Liver (tissue), 9 donors: ENCODE data around the gene THBD. TPM values are rescaled to one million over a fixed set of nuclear protein-coding genes. Genes with fewer than 3 reads are reported as not detected.

ENCODE experiments used
- DNase-seq: peaks from one replicate; pipeline ENCODE4 v3.0.0-alpha.2; 2017; ENCODE audit warnings: low spot score
- H3K27ac ChIP-seq, 2 donors: one replicate each; pipeline ENCODE4 v1.7.0; 2013; ENCODE audit warnings: inconsistent platforms in 2 of 2, low read length in 2 of 2, control low read depth in 1 of 2, low read depth in 1 of 2, mild to moderate bottlenecking in 1 of 2
- H3K27me3 ChIP-seq, 4 donors: one replicate each; pipeline versions ENCODE4 v1.6.1 to v1.7.0; 2013; ENCODE audit warnings: low read length in 3 of 4, inconsistent platforms in 1 of 4, mild to moderate bottlenecking in 1 of 4, moderate library complexity in 1 of 4; ENCODE audit not compliant: control insufficient read depth in 4 of 4, insufficient read depth in 4 of 4
- H3K36me3 ChIP-seq, 4 donors: one replicate each; pipeline versions ENCODE4 v1.6.1 to v1.7.0; 2013; ENCODE audit warnings: low read length in 3 of 4, mild to moderate bottlenecking in 3 of 4, low read depth in 1 of 4, moderate library complexity in 1 of 4; ENCODE audit not compliant: control insufficient read depth in 4 of 4, insufficient read depth in 3 of 4
- H3K4me1 ChIP-seq, 4 donors: one replicate each; pipeline versions ENCODE4 v1.6.1 to v1.7.0; 2013; ENCODE audit warnings: low read length in 3 of 4, mild to moderate bottlenecking in 3 of 4, moderate library complexity in 1 of 4; ENCODE audit not compliant: control insufficient read depth in 4 of 4, insufficient read depth in 4 of 4
- H3K4me3 ChIP-seq, 3 donors: one replicate each; pipeline versions ENCODE4 v1.6.1 to v1.7.0; 2013; ENCODE audit warnings: low read length in 3 of 3, control low read depth in 1 of 3, low read depth in 1 of 3, mild to moderate bottlenecking in 1 of 3
- H3K9ac ChIP-seq, 2 donors: one replicate each; pipeline ENCODE4 v1.7.0; 2013; ENCODE audit warnings: low read length in 2 of 2, mild to moderate bottlenecking in 2 of 2, moderate library complexity in 2 of 2, control low read depth in 1 of 2, low read depth in 1 of 2
- H3K9me3 ChIP-seq, 4 donors: one replicate each; pipeline versions ENCODE4 v1.6.1 to v1.7.0; 2013; ENCODE audit warnings: low read length in 3 of 4; ENCODE audit not compliant: control insufficient read depth in 4 of 4
- ATF3 ChIP-seq: IDR thresholded peaks from 2 replicates; pipeline ENCODE4 v1.6.1; 2016; ENCODE audit warnings: antibody characterized with exemption
- FOXA1 ChIP-seq: IDR thresholded peaks from 2 replicates; pipeline ENCODE4 v1.6.1; 2016; ENCODE audit warnings: antibody characterized with exemption
- GABPA ChIP-seq, 2 donors: IDR thresholded peaks in 1 of 2; conservative IDR thresholded peaks in 1 of 2; 2 replicates each; pipeline ENCODE4 v1.6.1; 2016; ENCODE audit warnings: antibody characterized with exemption in 2 of 2, mild to moderate bottlenecking in 1 of 2, moderate library complexity in 1 of 2
- HNF4A ChIP-seq, 2 donors: conservative IDR thresholded peaks; 2 replicates each; pipeline ENCODE4 v1.6.1; 2016; ENCODE audit warnings: antibody characterized with exemption in 2 of 2, mild to moderate bottlenecking in 2 of 2
- JUND ChIP-seq, 2 donors: IDR thresholded peaks; 2 replicates each; pipeline ENCODE4 v1.6.1; 2016; ENCODE audit warnings: antibody characterized with exemption in 2 of 2
- NR2F2 ChIP-seq: IDR thresholded peaks from 2 replicates; pipeline ENCODE4 v1.6.1; 2016; ENCODE audit warnings: antibody characterized with exemption
- RAD21 ChIP-seq, 2 donors: IDR thresholded peaks; 2 replicates each; pipeline ENCODE4 v1.6.1; 2016; ENCODE audit warnings: antibody characterized with exemption in 2 of 2, mild to moderate bottlenecking in 2 of 2
- REST ChIP-seq: IDR thresholded peaks from 2 replicates; pipeline ENCODE4 v1.6.1; 2016; ENCODE audit warnings: antibody characterized with exemption, mild to moderate bottlenecking
- RXRA ChIP-seq, 2 donors: IDR thresholded peaks; 2 replicates each; pipeline ENCODE4 v1.6.1; 2017 to 2018; ENCODE audit warnings: antibody characterized with exemption in 2 of 2, mild to moderate bottlenecking in 1 of 2
- SP1 ChIP-seq: IDR thresholded peaks from 2 replicates; pipeline ENCODE4 v1.6.1; 2018; ENCODE audit warnings: antibody characterized with exemption, mild to moderate bottlenecking
- TAF1 ChIP-seq: conservative IDR thresholded peaks from 2 replicates; pipeline ENCODE4 v1.6.1; 2016; ENCODE audit warnings: antibody characterized with exemption, mild to moderate bottlenecking
- YY1 ChIP-seq: IDR thresholded peaks from 2 replicates; pipeline ENCODE4 v1.6.1; 2016; ENCODE audit warnings: antibody characterized with exemption, mild to moderate bottlenecking
- WGBS: extraction: QIAGEN DNeasy Blood & Tissue Kit; methylation state at CpG from one replicate; pipeline ENCODE4 v1.1.7; 2013; 5-methylcytosine and 5-hydroxymethylcytosine counted together
- polyA plus RNA-seq, 2 donors: library from polyadenylated mRNA; stranded (reverse) in 1 of 2; unstranded in 1 of 2; fragments of 200-250 nt in 1 of 2; fragments of >200 nt in 1 of 2; fragmentation: Nextera tagmentation in 1 of 2; extraction: Ambion mirVana in 1 of 2; gene quantifications; one replicate each; pipeline versions ENCODE4 v1.2.1 to v1.2.3, GENCODE V29; 2013 to 2015
- total RNA-seq, 2 donors: library from RNA; depleted of rRNA; stranded (reverse); fragments of >200 nt; gene quantifications; one replicate each; pipeline ENCODE4 v1.2.3, GENCODE V29; 2014
- TF ChIP-seq, protein P1 (sequence below): fragments of 150-350 bp; IDR thresholded peaks from 2 replicates; pipeline ENCODE4 v1.5.1; 2017; ENCODE audit warnings: improper control_type of control experiment, low read depth, low read length; ENCODE audit not compliant: missing input control
- TF ChIP-seq, protein P2 (sequence below): IDR thresholded peaks from 2 replicates; pipeline ENCODE4 v1.6.1; 2016; ENCODE audit warnings: antibody characterized with exemption
- donor health status: healthy.
- donor health status: healthy.
- donor health status: healthy.
- donor health status: healthy.
- donor health status: healthy.

The THBD gene
- total and polyA plus RNA-seq, 4 donors, result 1.4 to 6.6 (median 3.1) TPM

- TF ChIP-seq REST, result no peak
- no peak for TF ChIP-seq HNF4A (conservative IDR thresholded peaks at IDR 0.05)
Observed at GRCh38 chr20:23035731-23036130, 13.7 kb downstream of the THBD start (continued).

- TF ChIP-seq, protein P1, sequence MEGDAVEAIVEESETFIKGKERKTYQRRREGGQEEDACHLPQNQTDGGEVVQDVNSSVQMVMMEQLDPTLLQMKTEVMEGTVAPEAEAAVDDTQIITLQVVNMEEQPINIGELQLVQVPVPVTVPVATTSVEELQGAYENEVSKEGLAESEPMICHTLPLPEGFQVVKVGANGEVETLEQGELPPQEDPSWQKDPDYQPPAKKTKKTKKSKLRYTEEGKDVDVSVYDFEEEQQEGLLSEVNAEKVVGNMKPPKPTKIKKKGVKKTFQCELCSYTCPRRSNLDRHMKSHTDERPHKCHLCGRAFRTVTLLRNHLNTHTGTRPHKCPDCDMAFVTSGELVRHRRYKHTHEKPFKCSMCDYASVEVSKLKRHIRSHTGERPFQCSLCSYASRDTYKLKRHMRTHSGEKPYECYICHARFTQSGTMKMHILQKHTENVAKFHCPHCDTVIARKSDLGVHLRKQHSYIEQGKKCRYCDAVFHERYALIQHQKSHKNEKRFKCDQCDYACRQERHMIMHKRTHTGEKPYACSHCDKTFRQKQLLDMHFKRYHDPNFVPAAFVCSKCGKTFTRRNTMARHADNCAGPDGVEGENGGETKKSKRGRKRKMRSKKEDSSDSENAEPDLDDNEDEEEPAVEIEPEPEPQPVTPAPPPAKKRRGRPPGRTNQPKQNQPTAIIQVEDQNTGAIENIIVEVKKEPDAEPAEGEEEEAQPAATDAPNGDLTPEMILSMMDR, result no peak
- TF ChIP-seq FOXA1 (no peak), RXRA (IDR thresholded peaks at IDR 0.05) (no peak), HNF4A (conservative IDR thresholded peaks at IDR 0.05) (no peak), TAF1 (no peak), YY1 (no peak), SP1 (no peak), ATF3 (no peak), JUND (IDR thresholded peaks at IDR 0.05) (no peak), REST (no peak), GABPA (IDR thresholded peaks at IDR 0.05 in 1 of 2, conservative IDR thresholded peaks at IDR 0.05 in 1 of 2) (no peak), RAD21 (IDR thresholded peaks at IDR 0.05) (no peak), NR2F2 (no peak)
- TF ChIP-seq, protein P2, sequence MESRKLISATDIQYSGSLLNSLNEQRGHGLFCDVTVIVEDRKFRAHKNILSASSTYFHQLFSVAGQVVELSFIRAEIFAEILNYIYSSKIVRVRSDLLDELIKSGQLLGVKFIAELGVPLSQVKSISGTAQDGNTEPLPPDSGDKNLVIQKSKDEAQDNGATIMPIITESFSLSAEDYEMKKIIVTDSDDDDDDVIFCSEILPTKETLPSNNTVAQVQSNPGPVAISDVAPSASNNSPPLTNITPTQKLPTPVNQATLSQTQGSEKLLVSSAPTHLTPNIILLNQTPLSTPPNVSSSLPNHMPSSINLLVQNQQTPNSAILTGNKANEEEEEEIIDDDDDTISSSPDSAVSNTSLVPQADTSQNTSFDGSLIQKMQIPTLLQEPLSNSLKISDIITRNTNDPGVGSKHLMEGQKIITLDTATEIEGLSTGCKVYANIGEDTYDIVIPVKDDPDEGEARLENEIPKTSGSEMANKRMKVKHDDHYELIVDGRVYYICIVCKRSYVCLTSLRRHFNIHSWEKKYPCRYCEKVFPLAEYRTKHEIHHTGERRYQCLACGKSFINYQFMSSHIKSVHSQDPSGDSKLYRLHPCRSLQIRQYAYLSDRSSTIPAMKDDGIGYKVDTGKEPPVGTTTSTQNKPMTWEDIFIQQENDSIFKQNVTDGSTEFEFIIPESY, result no peak
- Histone ChIP-seq H3K9me3 (peaks cover 0 to under 1% (median 0%) of the 10 kb centered on the region in 4 donors), H3K4me3 (no peak within 1 kb of the TSS), H3K4me1 (no peaks in the 10 kb centered on the region), H3K27ac (no peak within 1 kb of the TSS), H3K36me3 (no peaks in the 10 kb centered on the region), H3K27me3 (peaks cover 0 to 3% (median 2%) of the 10 kb centered on the region in 4 donors), H3K9ac (no peak within 1 kb of the TSS)
- WGBS, result 22% methylated on average over 83 of the region's 83 CpGs
- no peak for DNase-seq
Observed at GRCh38 chr20:23034721-23035671, 14.5 kb downstream of the THBD start, which contains the start of gene SSTR4. Gene SSTR4, plus strand, starts transcription at chr20:23035312. Its CDS starts 172 bp downstream, at chr20:23035484.
